CD4-positive, alpha-beta T cell treated with Interleukin-1 beta for 1 hour (primary cell): ENCODE measurements around the gene UBR1.
"Not testable (repeated sequence)": the region's sequence is repeated elsewhere in the genome, so short reads cannot be mapped to it uniquely, and the experiment has no call there.

Experiments
- DNase-seq, 2 donors: peaks; one replicate each; pipeline ENCODE4 v3.0.0-alpha.2; 2020 to 2022

UBR1 gene

DNA sequence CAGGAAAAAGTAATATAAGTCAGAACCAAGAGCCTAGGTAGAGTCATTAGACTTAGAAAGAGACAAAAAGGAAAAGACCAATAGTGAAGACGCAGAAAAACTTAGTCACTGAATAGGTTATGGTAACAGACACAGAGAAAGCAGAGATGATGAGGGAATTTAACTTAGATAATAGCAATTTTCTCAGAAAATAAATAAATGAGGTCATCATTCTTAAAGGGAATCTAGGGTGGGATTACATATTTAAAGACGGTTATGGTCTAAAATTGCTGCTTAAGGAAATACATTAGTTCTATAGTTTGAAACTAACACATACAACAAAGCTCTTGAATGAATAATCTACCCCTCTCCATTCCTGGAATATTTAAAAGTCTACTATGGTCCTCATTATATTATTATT, 59.4 kb downstream of the UBR1 start:
- no peak for DNase-seq

DNA sequence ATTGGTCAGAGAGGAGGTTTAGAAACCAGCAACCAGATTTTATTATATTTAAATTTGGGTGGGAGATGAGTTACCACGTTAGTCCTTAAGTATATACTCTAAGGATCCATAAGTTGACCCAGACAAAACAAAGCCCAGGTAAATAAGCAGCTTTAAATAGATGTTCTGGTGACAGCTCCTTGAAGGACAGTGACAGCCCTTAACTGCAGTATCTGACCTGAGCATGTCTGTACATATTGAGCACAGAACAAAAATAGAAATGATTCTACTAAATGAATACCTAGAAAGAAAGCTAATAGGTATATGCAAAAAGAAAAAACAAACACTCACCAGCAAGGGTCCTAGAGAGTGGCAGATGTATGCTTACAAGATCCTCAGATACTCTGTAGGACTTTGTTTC, 63.0 kb downstream of the UBR1 start:
- no peak for DNase-seq

DNA sequence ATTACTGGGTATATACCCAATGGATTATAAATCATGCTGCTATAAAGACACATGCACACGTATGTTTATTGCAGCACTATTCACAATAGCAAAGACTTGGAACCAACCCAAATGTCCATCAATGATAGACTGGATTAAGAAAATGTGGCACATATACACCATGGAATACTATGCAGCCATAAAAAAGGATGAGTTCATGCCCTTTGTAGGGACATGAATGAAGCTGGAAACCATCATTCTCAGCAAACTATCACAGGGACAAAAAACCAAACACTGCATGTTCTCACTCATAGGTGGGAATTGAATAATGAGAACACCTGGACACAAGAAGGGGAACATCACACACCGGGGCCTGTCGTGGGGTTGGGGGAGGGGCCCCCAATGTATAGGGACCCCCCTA, 64.8 kb downstream of the UBR1 start:
- DNase-seq, result not testable (repeated sequence)

DNA sequence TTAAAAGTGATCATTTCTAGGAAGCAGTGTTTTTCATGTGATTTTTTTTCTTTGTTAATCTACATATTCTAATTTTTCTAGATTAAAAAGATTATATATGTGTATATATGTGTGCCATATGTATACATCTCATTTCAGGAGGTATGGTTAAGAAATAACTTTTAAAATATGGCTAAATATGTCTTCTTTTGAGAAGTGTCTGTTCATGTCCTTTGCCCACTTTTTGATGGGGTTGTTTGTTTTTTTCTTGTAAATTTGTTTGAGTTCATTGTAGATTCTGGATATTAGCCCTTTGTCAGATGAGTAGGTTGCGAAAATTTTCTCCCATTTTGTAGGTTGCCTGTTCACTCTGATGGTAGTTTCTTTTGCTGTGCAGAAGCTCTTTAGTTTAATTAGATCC, 70.6 kb downstream of the UBR1 start:
- not testable (repeated sequence) for DNase-seq

DNA sequence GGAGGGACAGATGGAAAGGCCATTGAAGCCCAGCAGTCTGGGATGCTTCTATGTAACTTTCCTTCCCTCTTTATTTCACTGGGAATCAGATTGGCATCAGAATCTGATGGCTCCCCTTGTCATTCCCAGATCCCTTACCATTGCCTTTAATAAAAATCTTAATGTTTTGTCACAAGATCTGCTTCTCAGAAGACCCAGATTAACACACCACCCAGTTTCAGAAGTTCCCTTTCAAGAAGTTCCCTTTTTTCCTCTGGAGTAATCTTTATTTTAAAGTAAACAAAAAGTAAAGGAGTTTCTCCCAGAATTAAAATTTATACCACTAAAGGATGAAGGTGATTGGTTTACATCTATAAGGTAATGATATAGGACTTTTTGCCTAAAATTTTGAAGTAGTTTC, 76.4 kb downstream of the UBR1 start:
- DNase-seq, result no peak

DNA sequence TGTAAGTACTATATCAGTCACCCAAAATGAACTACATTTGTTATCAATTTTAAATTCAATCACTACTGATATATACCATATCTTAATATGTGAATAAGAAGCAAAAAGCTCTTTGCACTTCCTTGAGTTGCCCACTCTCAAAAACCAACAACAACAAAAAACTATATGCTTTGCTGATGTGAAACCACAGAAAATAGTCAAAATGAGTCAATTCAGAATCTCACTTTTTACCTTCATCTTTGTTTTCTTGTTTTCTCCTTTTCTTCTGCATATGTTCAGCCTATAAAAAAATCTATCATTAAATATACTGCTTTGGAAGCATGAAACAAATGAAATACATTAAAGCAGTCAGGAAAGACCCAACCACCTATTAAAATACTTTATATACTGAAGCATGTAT, 80.7 kb downstream of the UBR1 start:
- DNase-seq, result no peak

DNA sequence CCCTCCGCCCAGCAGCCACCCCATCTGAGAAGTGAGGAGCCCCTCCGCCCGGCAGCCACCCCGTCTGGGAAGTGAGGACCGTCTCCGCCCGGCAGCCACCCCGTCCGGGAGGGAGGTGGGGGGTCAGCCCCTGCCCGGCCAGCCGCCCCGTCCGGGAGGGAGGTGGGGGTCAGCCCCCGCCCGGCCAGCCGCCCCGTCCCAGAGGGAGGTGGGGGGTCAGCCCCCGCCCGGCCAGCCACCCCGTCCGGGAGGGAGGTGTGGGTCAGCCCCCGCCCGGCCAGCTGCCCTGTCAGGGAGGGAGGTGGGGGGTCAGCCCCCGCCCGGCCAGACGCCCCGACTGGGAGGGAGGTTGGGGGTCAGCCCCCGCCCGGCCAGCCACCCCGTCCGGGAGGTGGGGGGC, 91.2 kb downstream of the UBR1 start:
- DNase-seq, result not testable (repeated sequence)

DNA sequence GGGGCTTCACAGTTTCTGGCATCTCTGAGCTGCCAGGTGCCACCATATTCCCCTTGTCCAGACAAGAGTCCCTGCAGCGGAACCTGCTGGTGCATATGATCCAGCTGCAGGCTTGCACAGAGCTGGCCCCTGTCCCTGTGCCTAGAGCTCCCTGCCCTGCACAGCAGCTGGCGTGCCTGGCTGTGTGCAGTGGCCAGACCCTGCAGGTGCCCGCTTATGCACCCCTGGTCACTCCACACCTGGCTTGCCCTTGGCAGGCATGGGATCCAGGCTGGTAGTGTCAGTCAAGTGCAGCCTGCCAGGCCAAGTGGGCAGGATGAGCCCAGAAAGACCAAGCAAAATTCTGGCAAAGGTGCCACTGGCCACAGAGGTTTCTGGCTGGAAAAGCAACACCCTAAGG, 96.6 kb downstream of the UBR1 start:
- no peak for DNase-seq

DNA sequence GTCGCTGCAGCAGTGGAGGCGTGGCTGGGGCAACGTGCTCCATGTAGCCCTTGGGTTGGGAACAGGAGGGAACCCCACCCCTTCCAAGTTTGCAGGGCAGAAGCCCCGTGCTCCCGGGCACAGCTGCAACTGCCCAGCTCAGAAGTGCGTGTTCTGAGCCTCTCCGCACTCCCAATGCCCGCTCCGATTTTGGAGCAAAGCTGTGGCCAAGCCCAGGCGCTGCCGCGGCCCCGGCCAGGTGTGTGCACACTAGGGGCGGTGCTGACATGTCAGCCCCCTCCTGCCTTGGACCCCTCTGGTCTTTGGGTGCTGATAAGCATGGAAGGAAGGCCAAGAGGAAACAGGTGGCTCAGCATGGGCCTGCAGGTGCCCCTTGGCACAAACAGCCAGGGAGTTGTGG, 97.7 kb downstream of the UBR1 start:
- no peak for DNase-seq

DNA sequence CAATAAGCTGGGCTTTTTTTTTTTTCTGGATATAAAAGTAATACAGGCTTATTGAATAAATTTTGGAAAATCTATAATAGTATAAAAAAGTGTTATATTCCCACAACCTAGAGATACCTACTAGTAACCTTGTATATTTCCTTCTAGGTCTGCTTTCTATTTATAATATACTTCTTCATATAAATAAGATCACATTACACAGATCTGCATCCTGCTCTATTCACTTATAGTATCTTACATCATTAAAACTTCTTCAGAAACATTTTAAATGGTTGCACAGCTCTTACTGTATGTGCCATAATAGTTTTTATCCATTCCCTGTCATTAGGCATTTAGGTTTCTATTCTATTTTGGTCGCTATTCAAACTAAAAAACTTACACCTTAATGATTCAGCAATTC, 98.3 kb downstream of the UBR1 start:
- DNase-seq, result no peak

DNA sequence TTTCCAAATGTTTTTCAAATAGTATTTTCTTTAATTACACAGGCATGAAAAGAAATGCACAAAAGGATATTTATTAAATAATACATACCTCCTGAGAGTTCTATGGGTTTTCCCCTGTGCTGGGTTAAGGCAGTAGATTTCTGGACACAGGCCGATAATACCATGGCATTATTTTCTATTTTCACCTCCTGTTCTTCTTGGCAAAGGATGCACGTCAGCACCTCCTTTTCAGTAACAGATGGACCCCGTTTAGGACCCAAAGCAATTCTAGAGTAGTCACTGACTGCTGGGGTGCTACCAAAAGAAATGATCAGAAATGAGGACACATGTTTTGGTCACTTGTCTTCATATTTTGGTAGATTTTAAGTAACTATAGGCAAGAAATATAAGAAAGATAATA, 98.8 kb downstream of the UBR1 start:
- DNase-seq, result no peak

DNA sequence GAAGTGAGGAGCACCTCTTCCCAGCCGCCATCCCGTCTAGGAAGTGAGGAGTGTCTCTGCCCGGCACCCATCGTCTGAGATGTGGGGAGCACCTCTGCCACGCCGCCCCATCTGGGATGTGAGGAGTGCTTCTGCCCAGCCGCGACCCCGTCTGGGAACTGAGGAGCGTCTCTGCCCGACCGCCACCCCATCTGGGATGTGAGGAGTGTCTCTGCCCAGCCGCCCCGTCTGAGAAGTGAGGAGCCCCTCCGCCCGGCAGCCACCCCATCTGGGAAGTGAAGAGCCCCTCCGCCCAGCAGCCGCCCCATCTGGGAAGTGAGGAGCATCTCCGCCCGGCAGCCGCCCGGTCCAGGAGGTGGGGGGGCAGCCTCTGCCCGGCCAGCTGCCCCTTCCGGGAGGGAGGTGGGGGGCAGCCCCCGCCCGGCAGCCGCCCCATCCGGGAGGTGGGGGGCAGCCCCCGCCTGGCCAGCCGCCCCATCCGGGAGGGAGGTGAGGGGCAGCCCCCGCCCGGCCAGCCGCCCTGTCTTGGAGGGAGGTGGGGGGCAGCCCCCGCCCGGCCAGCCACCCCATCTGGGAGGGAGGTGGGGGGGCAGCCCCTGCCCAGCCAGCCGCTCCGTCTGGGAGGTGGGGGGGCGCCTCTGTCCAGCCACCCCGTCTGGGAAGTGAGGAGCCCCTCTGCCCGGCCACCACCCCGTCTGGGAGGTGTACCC, 100.8 kb downstream of the UBR1 start:
- DNase-seq, result not testable (repeated sequence)

DNA sequence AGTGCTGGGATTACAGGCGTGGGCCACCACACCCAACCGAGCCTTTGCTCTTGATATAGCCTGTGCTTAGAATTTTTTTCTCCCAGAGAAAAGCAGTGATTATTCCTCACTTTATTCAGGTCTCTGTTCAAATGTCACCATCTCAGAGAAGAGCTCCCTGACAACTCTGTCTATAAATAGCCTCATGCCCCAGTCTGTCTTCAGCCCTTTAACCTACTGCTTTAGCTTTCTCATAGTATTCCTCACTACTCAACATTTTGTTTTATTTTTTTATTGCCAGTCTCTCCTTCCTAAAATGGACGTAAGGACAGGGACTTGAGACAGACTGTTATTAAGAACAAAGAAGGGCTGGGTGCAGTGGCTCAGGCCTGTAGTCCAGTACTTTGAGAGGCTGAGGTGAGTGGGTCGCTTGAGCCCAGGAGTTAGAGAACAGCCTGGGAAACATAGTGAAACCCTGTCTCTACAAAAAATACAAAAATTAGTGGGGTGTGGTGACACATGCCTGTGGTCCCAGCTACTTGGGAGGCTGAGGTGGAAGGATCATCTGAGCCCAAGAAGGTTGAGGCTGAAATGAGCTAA, 106.5 kb downstream of the UBR1 start:
- no peak for DNase-seq

DNA sequence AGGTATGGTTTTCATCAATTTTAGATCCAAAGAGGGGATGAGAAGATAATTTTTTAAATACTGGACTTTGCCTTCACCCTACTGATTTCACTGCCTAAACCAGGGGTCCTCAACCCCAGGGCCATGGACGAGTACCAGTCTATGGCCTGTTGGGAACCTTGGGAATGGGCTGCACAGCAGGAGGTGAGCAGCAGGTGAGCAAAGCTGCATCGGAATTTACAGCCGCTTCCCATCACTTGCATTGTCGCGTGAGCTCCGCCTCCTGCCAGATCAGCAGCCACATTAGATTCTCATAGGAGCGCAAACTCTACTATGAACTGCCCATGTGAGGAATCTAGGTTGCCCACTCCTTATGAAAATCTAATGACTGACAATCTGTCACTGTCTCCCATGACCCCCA, 109.0 kb downstream of the UBR1 start:
- no peak for DNase-seq

DNA sequence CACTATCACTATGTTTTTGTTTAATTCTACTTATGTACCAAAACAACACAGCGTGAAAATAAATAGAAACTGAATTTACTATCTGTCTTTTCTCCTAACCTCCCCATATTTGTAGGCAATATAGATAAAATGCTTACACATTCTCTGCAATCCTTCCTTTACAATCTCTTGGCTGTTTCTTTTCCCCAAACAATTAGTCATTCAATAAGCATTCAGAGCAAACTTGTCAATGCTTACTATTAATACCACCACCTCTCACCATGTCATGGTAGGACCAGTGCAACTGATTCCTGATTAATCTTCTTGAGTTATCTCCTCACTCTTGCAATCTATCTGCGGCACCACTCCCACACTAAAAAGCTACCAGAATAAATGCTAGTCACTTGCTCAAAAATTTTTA, 111.3 kb downstream of the UBR1 start:
- no peak for DNase-seq

DNA sequence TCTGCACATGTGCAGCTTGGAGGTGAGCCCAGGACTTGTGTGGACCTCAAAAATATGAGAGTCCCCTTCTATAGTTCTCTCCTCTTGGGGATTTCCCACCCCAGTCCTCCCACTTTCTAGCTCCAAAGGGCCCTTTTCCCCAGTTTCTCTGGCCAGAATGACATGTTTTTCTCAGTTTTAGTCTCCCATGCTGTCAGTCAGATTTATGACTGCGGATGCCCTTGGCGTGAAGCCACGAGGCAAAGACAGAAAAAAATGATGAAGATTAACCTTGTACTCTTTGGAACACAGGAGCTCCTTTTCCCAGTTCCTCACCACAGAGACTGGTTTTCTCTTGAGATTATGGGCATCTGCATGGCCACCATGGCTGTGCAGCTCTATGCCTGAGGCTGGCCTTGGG, 113.2 kb downstream of the UBR1 start:
- DNase-seq, result no peak

DNA sequence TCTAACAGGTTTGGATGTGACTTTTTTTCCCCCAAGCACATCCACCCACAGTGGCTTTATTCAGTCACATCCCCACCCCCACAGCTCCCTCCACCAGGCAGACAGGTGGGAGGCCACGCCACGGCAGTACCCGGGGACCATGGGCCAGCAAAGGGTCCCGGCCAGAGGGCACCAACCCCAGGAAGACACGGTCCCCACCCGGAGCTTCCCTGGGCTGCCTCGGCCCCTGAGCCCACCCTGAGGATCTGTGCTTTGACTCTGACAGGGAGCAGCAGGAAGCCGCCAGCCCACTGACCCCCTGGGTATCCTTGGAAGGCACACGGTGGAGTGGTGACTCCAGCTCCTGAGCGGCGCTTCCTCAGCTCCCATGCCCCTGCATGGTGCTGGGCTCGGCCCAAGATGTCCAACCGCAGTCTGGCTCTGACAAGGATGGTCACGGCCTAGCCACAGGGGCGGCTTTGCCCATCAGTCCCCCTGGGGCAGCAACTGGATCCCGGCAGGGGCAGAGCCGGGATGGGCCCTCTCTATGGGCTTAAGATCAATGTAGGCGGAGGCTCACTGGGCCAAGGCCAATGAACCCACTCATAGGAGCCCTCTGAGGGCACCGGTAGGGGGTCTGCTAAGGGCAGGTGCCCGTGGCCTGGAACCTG, 119.0 kb downstream of the UBR1 start:
- no peak for DNase-seq

DNA sequence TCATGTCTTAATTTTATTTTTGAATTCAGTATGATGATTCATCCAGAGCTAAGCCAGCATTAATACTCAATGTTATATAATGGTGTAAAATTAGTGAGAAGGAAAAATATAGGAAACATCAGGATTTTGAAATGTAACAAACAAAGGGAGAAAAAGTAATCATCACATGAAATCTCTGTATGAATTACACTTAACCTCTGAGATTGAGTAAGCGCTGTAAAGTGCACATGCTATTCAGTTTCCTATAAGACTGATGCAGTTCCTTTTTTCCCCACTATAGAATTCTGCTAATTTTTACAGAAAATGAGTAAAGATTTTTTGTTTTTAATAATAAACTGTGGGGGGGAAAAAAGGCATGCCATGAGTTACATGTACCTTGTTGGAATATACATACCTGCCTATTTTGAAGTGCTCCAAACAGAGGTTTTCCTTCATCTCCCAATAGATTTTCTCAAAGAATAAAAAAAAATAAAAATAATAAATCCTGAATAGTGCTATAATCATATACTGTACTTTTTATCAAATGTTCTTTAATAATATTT, 121.3 kb downstream of the UBR1 start:
- DNase-seq, result no peak

DNA sequence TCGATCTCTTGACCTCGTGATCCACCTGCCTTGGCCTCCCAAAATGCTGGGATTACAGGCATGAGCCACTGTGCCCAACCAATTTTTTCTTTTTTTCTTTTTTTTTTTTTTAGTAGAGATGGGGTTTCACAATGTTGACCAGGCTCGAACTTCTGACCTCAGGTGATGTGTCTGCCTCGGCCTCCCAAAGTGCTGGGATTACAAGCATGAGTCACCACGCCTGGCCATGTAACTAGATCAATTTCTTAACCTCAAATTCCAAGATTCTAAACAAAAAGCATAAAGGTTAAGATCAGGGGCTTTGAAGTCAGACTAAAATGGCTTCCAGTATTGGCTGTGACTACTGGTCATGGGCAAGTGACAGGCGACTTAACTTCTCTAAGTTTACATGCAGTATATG, 126.7 kb downstream of the UBR1 start:
- not testable (repeated sequence) for DNase-seq

DNA sequence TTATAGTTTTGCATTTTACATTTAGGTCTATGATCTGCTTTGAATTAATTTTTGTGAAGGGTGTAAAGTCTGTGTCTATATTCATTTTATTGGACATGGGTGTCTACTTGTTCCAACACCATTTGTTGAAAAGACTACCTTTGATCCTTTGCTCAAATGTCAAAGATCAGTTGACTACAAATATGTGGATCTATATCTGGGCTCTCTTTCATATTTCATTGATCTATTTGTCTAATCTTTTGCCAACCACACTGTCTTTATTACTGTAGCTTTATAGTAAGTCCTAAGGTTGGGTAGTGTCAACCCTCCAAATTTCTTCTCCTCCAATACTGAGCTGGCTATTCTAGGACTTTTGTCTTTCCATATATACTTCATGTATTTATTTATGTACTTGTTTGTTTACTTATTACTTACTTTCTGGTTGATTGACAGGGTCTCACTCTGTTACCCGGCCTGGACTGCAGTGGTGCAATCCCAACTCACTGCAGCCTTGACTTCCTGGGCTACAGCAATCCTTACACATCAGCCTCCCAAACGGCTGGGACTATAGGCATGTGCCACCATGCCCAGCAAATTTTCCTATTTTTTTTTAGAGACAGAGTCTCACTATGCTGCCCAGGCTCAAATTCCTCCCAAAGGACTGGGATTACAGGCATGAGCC, 131.5 kb downstream of the UBR1 start:
- no peak for DNase-seq

DNA sequence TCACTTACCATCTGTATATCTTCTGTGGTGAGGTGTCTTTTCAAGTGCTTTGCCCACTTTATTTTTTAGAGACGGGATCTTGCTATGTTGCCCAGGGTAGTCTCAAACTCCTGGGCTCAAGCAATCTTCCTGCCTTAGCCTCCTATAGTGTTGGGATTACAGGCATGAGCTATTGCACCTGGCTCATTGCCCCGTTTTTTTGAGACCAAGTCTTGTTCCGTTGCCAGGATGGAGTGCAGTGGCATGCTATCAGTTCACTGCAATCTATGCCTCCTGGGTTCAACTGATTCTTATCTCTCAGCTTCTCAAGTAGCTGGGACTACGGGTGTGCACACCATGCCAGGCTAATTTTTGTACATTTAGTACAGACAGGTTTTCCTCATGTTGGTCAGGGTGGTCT, 132.7 kb downstream of the UBR1 start:
- no peak for DNase-seq

DNA sequence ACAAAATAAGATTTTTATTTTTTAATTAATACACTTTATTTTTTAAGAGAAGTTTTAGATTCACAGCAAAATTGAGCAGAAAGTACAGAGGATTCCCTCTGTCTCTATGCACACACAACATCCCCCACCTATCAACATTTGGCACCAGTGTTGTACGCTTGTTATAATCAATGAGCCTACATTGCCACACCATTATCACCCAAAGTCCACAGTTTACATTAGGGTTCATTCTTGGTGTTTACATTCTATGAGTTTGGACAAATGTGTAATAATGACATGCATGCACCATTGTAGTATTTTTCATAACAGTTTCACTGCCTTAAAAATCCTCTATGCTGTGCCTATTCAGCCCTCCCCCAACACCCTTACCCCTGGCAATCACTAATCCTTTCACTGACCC, 134.0 kb downstream of the UBR1 start:
- DNase-seq, result no peak

DNA sequence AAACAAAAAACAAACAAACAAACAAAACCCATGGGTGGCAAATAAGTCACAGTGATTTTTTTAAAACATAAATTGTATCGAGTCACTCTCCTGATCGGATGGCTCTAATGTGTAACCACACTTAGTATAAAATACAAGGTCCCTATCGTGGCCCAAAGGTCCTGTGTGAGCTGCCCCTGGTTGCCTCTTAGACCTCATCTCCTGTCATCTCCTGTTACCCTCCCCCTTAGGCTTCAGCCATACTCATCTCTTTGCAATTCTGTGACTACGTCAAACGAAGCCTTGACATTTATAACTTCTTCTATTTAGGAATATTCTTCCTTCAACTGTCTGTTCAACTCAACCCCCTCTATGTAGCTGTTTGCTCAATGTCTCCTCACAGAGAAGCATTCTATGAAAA, 141.4 kb downstream of the UBR1 start:
- no peak for DNase-seq

DNA sequence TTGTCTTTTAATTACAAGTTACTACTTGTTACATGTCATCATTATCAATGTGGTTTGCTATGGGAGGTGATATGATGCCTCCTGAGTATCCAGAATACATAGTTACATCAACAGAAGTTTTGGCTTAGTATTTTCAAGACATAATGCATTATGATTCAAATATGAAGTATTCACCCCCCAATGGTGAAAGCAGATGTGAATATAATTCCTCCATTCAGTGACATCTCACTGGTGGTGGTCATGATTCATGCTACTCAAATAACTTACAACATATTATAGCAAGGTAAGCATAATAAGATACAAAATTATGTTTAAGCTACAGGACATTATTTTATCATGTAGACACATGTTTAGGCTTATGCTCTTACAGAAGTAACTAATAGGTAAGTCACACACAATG, 150.3 kb downstream of the UBR1 start:
- no peak for DNase-seq
